GM21381 (cell line): ENCODE results near the gene RALGPS1.

Experiments used
- ATAC-seq: cut with Tn5 transposase; IDR thresholded peaks from one replicate; pipeline ENCODE4 v1.9.1; 2021; ENCODE audit warnings: mild to moderate bottlenecking, moderate library complexity; ENCODE audit not compliant: unreplicated experiment

The RALGPS1 gene

DNA sequence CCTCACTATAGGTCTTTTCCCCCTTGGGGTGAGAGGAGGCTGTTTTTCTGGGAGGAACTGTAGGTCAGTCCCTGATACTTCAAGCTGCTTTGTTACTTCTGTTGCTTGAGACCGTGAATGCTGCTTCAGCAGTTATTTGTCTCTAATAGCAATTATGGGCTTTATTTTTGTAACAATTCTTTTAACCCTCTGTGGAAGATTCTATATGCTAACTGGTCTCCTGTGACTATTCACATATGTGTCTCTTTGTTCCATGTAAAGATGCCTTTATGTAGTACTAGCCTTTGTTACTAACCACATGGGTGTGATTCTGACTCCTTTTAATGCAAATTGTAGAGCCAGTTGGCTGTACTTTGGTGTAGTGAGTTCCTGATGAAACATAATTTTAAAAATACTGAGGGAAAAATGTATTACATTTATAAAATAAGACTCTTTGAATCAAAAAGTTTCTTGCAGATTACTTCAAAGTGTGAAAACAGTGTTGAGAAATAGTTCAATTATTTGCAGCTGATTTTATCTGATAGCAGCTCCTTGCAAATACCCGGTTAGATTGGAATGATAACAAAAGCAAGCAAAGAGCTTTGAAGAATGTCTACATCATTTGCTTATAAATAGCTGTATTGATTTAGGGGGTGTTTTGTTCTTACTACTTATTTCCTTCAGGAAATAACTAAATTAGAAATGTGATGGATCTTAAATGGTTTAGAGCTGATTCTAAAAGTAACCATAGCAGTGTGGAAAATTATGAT is 161.2 kb downstream of the RALGPS1 start:
- ATAC-seq = no peak

DNA sequence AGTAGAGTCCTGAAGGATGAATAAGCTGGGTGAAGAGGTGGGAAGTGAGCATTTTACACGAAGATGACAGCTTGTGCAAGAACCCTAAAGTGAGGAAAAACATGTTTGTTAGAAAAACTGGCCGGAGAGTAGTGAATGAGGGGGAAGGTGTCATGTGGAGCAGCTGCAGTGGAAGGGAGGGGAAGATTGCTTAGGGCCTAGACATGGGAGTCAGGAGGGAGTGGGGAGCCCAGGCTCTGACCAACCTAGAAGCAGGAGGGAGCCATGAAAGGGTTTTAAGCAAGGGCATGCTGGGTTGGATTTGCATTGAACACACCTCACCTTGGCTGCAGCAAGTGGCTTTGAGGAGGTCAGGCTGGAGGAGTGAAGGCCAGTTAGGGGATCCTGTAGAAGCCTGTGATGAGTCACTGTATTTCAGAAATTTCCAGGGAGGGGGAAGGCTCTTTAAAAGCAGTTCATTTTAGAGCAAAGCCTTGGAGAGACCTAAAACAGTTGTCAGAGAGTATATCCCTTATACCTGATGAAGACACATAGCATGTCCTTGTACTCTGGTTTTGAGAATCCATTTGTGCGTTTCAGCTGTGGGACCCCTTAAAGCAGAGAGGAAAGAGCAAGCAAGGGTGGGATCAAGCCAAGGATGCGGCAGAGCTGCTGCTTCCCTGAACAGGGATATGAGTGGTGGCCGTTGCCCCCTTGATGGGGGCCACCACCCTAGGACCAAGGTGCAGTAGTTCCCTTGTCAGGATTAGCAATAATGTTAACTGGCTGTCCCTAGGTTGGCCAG is 162.5 kb downstream of the RALGPS1 start:
- no peak for ATAC-seq

DNA sequence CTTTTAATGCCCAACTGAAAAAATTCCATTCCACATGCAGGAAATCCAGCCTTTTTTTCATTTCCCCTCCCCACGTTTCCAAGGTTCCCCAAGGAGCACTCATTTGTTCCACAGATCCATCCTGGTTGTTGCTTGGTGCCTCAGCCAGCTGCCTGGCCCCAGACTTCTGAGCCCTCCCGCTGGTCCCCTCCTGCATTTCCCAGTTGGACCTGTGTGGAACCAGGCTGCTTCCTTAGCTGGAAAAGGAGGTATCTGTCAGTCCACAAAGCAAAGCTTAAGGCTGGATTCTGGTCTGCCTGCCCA is 163.0 kb downstream of the RALGPS1 start:
- no peak for ATAC-seq

DNA sequence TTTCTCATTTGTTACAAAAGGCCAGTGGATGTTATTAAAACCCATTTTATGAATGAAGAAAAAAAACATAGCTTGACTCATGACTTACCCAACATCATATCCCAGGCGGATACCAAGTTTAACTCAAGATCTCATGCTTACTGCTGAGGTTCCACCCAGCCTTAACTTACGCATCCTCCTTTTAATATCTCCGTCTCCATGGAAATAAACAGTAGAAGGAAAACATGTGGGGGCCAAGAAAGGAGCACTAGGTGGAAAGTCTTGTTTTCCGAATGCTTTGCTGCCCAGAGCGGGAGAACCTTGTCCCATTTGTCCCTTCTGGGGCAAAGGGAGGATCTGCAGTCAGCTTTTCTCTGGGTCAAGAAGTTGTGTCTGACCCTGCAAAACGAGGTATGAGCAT is 163.8 kb downstream of the RALGPS1 start:
- no peak for ATAC-seq

DNA sequence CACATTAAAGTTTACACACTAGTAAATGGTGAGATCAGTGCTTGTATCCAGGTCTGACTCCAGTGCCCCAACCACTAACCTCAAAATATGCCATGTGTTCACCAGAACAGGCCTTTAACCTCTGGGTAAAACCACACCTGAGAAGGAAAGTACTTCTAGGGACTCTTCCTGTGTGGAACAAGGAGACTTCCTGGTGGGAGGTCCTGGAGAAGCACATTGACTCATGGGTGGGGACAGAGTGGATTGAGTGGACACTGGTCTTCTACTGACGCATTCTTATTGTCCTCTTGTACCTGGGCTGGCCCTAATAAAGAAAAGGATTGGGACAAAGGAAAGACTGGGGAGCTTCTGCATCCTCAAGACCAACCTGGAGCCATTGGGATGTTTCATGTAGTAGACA is 164.4 kb downstream of the RALGPS1 start:
- ATAC-seq = no peak

DNA sequence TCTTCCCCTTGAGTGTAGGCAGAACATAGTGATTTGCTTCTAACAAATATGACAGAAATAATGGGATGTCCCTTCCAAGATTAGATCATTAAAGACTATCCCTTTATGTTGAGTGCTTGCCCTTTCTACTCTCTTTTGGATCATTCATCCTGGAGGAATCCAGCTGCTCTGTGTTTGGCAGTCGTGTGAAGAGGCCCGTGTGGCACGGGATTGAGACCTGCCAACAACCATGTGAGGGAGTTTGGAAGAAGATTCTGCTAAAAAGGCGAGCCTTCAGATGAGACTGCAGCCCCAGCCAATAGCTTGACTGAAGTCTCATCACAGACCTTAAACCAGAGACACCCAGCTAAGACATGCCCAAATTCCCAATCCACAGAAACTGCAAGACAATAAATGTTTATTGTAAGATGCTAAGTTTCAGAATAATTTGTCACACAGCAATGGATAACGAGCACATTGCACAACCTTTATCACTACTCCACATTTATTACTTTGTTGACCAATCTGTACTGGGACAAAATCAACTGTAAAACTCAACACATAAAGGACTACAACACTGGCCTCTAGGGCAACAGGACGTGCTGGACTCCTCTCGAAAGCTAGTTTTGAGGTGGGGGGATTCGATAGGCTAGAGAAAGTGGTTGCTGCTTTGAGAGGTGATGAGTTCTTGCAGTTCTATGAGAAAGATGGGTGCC is 165.0 kb downstream of the RALGPS1 start:
- no peak for ATAC-seq

DNA sequence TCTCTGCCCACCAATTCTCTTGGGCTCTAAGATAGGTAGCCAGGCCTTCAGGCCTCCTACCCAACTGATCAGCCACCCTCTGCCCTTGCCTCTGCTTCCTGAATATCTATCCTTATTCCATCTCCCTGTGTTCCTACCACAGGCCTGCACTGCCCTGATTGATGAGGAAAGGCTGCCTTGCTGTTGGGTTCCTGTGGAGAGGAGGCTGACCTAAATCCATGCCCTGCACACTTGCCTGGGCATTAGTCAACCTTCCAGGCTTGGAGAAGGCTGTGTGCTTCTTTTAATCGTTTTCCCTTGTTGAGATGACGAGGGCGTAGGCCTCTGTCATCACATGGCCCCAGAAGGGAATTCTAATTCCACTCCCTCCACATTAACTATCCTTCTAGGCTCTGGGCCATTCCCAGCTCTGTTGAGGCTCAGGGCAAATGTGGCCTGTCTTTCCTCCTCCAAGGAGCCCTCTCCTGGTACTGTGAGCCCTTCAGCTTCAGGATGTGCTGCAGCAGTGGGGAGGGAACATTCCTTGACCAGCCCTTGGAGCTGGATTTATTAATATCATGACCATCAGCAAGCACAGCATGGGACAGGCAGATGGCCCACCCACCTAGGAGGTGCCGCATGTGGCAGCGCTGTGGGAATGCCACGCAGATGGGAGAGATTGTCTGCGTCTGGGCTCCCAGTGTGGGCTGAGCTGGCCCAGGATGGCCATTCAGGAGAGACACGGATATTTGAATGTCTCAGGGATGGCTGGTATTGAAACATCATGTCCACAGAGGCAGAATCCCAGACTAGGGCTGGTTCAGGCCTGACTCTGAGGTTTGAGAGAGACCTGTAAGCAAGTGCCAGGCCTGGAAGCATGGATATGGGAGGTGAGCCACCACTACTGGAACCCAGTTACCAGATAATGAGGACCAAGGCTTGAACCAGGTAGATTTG is 166.9 kb downstream of the RALGPS1 start:
- ATAC-seq = no peak

DNA sequence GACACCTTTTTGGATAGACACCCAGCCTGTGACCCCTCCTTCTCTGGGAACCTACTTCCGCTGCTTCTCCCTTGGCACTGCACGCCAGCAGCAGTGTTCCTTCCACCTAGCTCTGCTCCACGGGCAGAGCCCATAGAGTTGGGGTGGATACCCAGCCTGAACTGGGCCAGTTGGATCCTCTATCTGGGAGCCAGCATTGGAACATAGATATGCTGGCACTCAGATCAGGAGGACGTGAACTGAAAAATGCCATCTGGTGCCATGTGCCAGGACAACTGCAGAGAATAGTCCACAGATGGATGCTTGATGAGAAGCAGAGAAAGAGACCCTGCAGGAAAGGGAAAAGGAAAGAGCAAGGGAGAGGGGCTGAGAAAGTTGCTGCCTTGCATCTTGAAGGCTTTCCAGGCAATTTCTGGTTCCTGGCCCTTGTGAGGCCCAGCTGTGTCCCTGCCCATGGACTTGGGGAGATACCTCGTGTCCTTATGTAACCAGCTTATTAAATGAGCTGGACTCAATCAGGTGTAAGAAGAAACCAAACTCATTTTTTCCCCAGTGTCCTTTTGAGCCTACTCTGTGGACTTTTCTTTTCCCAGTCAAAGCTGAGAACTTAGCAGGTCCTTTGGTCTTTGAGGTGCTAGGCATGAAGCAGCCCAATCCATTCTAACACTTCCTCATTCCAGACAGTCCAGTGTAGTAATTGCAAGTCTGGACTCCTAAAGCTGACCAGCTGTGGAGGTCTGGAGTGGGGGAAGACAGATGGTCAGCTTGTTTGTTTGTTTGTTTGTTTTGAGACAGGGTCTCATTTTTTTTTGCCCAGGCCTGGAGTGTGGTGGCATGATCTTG is 168.8 kb downstream of the RALGPS1 start:
- no peak for ATAC-seq

DNA sequence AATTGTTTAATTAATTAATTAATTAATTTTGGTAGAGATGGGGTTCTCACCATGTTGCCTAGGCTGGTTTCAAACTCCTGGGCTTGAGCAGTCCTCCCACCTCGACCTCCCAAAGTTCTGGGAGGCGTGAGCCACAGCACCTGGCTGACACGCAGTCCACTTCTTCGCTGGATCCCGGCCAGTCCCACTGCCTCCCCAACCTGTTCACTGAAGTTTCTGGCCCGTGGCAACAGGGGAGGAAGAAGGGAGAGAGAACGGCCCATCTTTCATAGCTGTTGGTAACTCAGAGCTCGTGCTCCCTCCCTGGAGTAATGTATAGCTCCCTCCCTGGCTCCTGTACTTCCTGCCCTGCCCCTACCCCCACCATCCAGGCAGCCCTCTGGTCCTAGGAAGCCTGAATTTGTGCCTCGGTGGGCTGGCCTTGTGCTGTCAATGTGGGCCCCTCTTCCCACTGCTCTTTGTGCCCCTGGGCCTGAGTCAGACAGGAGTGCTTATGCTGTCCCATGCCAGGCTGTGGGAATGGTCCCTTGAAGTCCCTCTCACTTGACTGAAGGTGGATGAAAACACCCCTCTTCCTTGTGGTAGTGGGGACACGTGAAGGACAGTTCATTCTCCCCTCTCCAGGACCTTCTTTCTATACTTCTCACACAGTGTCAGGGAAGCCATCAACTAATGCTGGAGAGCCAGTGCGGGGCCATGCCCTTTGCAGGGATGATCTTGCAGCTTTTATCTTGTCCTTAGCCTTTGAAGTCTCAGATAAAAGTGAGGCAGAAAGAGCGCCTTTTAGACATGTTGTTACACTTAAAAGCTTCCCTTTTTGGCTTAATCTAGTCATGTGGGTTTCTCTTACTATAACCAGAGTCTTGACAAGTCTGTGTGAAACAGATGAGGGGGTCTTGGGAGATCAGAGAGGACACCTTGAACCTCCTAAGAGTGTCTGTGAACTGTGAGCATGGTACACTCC is 169.8 kb downstream of the RALGPS1 start:
- no peak for ATAC-seq

DNA sequence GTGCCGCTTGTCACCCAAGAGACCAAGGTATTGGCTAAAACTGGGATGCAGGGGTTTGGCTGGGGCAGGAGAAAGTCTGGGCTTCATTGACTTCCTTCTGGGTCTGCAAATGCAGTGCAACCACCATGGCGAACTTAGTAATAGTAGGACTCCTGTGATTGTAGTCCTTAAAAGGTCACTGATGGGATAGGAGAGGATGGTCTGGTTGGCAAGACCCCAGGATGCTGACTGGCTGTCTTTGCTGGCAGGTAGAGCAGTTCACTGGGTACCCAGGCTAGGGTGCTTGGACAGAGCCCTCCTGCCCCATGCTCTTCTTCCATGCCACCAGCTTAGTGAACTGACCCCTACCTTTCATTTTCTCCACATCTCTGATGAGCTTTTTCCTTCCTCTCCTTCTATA is 170.6 kb downstream of the RALGPS1 start:
- no peak for ATAC-seq

DNA sequence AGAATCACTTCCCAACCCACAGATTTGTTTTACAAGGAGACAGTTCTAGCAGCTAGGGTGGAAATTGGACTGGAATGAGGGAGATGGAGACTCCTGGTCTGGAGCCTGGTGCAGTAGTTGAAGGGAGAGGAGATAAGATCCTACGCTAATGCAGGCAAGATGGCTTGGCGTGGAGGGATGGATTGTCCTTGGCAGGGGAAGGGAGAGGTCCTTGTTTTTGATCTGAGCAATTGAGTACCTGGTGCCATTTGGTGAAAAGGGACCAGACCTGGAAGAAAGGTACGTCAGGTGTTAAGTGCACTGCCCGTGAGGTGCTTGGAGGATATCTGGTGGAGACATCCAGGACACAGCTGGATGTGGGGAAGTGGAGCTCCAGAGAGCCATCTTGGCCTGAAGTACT is 172.2 kb downstream of the RALGPS1 start:
- ATAC-seq = no peak

DNA sequence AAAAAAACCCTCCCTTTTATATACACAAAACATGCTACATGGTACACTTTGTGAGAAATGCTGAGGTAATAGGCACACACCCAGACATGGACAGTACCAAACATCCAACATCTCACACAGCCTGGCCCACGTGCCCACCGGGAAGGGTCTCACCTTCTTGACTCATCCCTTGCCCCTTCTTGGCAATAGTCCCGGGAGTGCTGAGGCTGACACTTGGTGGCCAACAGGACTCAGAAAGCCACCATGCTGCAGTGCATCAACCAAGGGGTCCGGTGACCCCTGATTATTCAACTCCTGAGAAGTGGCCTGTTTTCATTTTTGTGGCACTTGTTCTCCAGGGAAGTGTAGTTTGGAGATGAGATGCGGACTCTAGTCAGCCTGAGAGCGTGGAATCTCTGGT is 172.8 kb downstream of the RALGPS1 start:
- no peak for ATAC-seq

DNA sequence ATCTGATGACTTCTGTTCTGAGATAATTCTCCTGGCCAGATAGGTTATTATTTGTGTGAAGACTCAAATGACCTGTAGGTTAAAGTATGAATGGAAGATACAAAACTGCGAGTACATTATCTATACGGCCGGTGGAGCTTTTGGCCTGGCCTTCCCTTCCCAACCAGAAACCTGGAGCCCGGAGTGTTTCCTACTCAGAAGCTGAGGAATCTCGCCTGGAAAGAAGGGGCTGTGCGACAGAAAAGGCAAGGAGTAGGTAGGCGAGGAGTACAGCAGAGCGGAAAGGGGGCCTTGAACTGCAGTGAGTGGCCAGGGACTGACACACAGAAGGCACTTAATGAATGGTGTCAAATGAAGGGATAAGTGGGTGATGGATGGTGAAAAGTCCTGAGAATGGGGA is 173.3 kb downstream of the RALGPS1 start:
- no peak for ATAC-seq

DNA sequence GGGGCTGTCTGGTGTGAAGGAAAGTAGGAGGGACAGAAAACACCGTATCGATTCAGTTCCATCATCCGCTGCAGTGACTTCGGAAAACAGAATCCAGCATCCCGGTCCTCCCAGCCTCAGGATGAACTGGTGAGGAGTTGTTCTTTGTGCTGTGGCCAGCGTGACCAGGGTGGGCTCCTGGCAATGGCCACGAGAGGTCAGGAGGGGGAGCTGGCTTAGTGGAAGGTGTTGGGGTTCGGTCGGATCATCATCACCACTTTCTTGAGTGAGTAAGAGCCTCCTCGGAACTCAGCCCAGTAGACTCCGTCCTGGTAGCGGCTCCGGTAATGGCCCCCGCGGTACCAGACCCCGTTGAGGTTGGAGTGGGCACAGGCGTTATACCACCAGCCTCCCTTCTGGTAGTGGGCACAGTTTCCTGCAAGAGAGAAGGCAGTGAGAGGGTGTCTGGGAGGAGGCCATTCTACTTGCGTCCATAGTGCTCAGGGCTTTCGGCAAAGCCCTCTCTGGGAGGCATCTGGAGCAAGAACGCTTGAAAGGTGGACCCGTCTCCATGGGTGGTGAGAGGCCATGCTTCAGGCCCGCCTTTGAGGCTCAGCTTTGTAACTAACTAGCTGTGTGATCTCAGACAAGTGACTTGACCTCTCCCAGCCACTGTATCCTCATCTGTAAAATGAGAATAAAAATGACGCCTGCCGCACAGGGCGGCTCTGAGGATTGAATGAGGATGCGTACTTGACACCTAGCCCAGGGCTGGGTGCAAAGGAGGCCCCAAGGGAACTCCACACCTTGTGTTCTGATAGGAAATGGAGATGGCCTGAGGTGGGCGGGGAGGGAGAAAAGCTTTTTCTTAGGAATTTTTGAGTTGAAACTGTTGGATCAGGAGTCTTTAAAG is 174.4 kb downstream of the RALGPS1 start:
- no peak for ATAC-seq

DNA sequence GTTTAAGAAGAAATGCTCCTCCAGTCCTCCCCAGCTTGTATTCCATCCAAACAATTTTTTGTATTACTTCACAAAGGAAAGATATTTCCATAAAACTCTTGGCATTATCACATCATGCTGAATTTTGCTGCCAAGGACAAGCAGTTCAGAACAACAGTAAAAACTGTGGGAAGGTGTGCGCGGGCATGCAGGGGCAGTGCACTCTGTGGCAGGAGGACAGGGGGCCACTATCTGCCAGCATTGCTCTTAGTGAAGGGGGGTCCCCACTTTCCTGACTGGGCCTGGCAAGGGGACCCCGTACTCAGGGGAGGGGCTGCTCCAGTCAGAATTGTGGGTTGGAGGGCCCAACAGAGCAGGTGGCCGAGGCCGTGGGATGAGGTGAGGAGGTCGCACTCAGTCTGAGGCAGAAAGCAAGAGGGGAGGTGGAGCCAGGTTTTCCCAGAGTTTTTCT is 175.1 kb downstream of the RALGPS1 start:
- no peak for ATAC-seq

DNA sequence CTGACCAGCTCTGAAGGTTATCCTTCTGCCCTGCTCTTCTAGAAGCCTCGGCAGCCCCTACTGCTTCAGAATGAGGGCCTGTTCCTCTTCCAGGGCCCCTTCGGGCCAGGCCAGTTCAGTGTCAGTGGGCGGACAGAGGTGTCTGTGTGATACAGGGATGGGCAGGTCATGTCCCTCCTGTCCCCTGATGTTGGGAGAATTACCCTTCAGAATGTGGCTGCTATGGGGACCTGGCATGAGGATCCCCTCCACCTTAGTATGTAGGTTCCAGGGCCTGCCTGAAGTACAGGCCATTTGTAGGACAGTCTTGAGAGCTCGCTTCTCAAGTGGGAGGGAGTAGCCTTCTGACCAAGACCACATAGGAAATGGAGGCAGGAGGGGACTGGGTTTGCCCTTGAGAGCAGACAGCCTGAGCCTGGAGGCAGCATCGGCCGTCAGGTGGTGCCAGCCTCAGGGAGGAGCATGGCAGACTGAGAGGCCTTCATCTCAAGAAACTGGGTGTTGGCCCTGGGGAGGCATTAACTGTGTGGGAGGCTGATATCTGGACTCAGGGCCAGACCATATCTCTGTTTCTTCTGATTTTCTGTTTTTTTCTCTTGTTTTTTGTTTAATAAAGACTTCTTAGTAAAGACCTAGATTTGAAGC is 175.9 kb downstream of the RALGPS1 start:
- ATAC-seq = no peak

DNA sequence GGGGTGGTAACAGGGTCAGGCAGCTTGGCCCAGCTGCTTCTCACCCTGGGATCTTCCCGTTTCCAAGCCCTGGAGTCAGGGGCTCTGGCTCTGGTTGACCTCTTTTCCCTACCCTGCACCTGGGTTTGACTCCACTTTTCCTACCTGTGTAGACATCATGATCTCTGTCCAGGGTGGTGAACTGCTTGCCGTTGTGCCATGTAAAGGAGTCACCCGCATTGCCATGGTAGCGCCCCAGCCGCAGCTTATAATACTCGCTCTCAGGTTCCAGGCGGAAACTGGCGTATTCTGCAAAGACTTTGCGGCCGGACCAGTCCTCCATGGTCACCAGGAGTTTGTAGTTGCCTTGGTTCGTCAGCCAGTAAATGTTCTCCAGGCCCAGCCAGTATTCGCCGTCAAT is 176.9 kb downstream of the RALGPS1 start:
- ATAC-seq = no peak
